ENCODE measurements around the gene SPEN. TPM values are rescaled to one million over a fixed set of nuclear protein-coding genes. Genes with fewer than 3 reads are reported as not detected.
"Not testable (repeated sequence)": the region's sequence is repeated elsewhere in the genome, so short reads cannot be mapped to it uniquely, and the experiment has no call there.

SPEN gene
- total RNA-seq, 4 donors from 2014 or later: 40.7 to 97.0 (median 57.3) TPM

GRCh38 chr1:15975358-15975804, 127.9 kb downstream of the SPEN start:
- intact Hi-C loops (cut with DNase I): no loop called here
- peak; percentile 40 to 55 for DNase-seq
- Histone ChIP-seq H3K9me3 (no peaks in the 10 kb centered on the region), H3K27ac (peak overlapping the region in 2 of 3 donors; percentile 52 to 66), H3K4me1 (peaks cover 10 to 13% of the 10 kb centered on the region in 2 donors), H3K27me3 (no peaks in the 10 kb centered on the region), H3K36me3 (peaks cover 9 to 11% of the 10 kb centered on the region in 2 donors), H3K4me3 (replicated peaks in 1 of 3) (peak overlapping the region; percentile 80 to 98 (median 87))
- TF ChIP-seq CTCF (IDR thresholded peaks at IDR 0.05): no peak
- 1% methylated on average over 12 to 13 of the region's 47 CpGs for WGBS, 2 donors

GRCh38 chr1:15975805-15976680, 128.5 kb downstream of the SPEN start, which contains the start of gene ZBTB17:
Gene ZBTB17, minus strand, starts transcription at chr1:15976101. Its CDS starts 27,606 bp downstream, at chr1:15948495.
- 10 to 11% methylated on average over 32 to 38 of the region's 47 CpGs for WGBS, 2 donors
- Histone ChIP-seq H3K27ac (peak within 1 kb of the TSS; percentile 52 to 66 (median 58)), H3K4me3 (replicated peaks in 1 of 3) (peak within 1 kb of the TSS; percentile 80 to 98 (median 87)), H3K36me3 (peaks cover 9 to 11% of the 10 kb centered on the region in 2 donors), H3K9me3 (no peaks in the 10 kb centered on the region), H3K27me3 (no peaks in the 10 kb centered on the region), H3K4me1 (peaks cover 10 to 13% of the 10 kb centered on the region in 2 donors)
- intact Hi-C loops (cut with DNase I): no loop called here
- peak in 1 of 2 donors; percentile 74 for TF ChIP-seq POLR2A (IDR thresholded peaks at IDR 0.05)
- no peak for TF ChIP-seq CTCF (IDR thresholded peaks at IDR 0.05)
- peak; percentile 94 for DNase-seq

- peaks cover 13 to 14% of the 10 kb centered on the region in 2 donors for H3K4me1 ChIP-seq
- H3K9me3 ChIP-seq; H3K36me3 ChIP-seq; intact Hi-C loops (cut with DNase I); H3K4me3 ChIP-seq (replicated peaks in 1 of 3); DNase-seq; H3K27me3 ChIP-seq; H3K27ac ChIP-seq: not testable (repeated sequence)
- 93 to 95% methylated on average over 4 of the region's 4 CpGs for WGBS, 2 donors
These were observed 130.4 kb downstream of the SPEN start for GRCh38 chr1:15977947-15978346.

- 83 to 92% methylated on average over 3 of the region's 3 CpGs for WGBS, 2 donors
These were observed 134.2 kb downstream of the SPEN start for GRCh38 chr1:15981679-15982078.

GRCh38 chr1:15983275-15983674, 135.8 kb downstream of the SPEN start:
- Histone ChIP-seq H3K27ac (peak overlapping the region in 1 of 3 donors; percentile 32), H3K27me3 (no peaks in the 10 kb centered on the region), H3K9me3 (no peaks in the 10 kb centered on the region), H3K4me1 (peaks cover 0 to 12% of the 10 kb centered on the region in 2 donors), H3K36me3 (no peaks in the 10 kb centered on the region), H3K4me3 (replicated peaks in 1 of 3) (no peak overlapping the region)
- no peak for DNase-seq
- 15 to 28% methylated on average over 1 of the region's 1 CpG for WGBS, 2 donors
- TF ChIP-seq CTCF (IDR thresholded peaks at IDR 0.05) (no peak), POLR2A (IDR thresholded peaks at IDR 0.05) (no peak)
- intact Hi-C loops (cut with DNase I): no loop called here

More at GRCh38 chr1:15981679-15982078, 134.2 kb downstream of the SPEN start:
- Histone ChIP-seq H3K9me3 (no peaks in the 10 kb centered on the region), H3K27me3 (no peaks in the 10 kb centered on the region), H3K27ac (no peak overlapping the region), H3K36me3 (no peaks in the 10 kb centered on the region), H3K4me1 (peaks cover 0 to 12% of the 10 kb centered on the region in 2 donors), H3K4me3 (replicated peaks in 1 of 3) (no peak overlapping the region)
- no peak for DNase-seq
- TF ChIP-seq CTCF (IDR thresholded peaks at IDR 0.05) (no peak), POLR2A (IDR thresholded peaks at IDR 0.05) (no peak)
- intact Hi-C loops (cut with DNase I): no loop called here
